Activated CD4-positive, CD25-positive, alpha-beta regulatory T cell treated with anti-CD3 and anti-CD28 coated beads, Interleukin-2, amount 50 U/mL, for 72 hours (primary cell): Measurements from ENCODE around the gene TTK.
"Not testable (repeated sequence)": the region's sequence is repeated elsewhere in the genome, so short reads cannot be mapped to it uniquely, and the experiment has no call there.

ENCODE experiments used
- DNase-seq: peaks from one replicate; pipeline ENCODE4 v3.0.0; 2021

The TTK gene

GRCh38 chr6:80022803-80023202 lies 18.4 kb downstream of the TTK start:
- no peak for DNase-seq

GRCh38 chr6:80028589-80028988 lies 24.1 kb downstream of the TTK start:
- DNase-seq = no peak

GRCh38 chr6:80029470-80029869 lies 25.0 kb downstream of the TTK start:
- no peak for DNase-seq

GRCh38 chr6:80048220-80048619 lies 43.8 kb downstream of the TTK start:
- DNase-seq = not testable (repeated sequence)

GRCh38 chr6:80060774-80061173 lies 56.3 kb downstream of the TTK start:
- no peak for DNase-seq

GRCh38 chr6:80068146-80068545 lies 63.7 kb downstream of the TTK start:
- DNase-seq = not testable (repeated sequence)

DNA sequence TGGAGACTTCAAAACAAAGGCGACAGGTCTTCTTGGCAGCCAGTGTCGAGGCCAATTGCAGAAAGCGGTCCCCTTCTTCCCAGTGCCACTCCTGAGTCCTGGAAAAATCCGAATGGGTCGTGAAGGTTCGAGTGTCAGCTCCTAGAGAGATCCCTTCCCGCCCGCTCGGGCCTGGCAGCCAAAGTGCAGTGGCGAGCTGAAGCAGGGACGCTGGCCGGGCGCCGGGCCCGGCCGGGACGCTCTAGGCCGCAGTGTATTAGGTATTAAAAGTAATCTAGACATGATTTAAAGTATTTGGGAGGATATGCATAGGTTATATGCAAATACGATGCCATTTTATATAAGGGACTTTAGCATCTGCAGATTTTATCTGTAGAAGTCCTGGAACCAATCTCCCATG lies 66.0 kb downstream of the TTK start:
- not testable (repeated sequence) for DNase-seq

GRCh38 chr6:80077067-80077466 lies 72.6 kb downstream of the TTK start:
- no peak for DNase-seq

DNA sequence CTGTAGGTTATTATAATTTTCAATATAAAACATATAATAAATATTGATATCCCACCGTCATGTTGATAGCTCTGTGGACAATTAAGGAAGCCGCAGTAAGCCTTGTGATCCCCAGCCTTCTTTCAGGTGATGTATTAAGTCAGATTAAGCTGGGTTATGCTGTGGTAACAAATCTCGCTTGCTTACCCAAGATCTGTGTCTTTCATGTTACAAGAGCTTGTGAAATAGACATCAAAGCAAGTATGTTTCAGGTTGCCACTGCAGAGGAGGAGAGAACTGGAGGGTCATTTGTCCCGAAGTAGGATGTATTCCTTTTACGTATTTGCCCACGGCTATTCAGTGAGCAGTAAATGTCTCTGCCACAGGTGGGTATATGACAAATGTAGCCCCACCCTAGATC lies 84.2 kb downstream of the TTK start:
- DNase-seq = no peak

GRCh38 chr6:80091506-80091905 lies 87.1 kb downstream of the TTK start:
- no peak for DNase-seq
